Lower leg skin (tissue), 3 donors: ENCODE results near the gene ANAPC5.

ENCODE experiments used
- POLR2A ChIP-seq, 2 donors: fragments of 450-650 bp; IDR thresholded peaks; one replicate each; pipeline ENCODE4 v1.6.1; 2016 to 2017; ENCODE audit warnings: antibody characterized with exemption in 2 of 2, mild to moderate bottlenecking in 1 of 2, moderate library complexity in 1 of 2
- TF ChIP-seq, protein P1 (sequence below), 3 donors: fragments of 450-650 bp; IDR thresholded peaks; one replicate each; pipeline ENCODE4 v1.5.1; 2016; ENCODE audit warnings: antibody characterized with exemption in 3 of 3, mild to moderate bottlenecking in 3 of 3, moderate library complexity in 2 of 3

DNA sequence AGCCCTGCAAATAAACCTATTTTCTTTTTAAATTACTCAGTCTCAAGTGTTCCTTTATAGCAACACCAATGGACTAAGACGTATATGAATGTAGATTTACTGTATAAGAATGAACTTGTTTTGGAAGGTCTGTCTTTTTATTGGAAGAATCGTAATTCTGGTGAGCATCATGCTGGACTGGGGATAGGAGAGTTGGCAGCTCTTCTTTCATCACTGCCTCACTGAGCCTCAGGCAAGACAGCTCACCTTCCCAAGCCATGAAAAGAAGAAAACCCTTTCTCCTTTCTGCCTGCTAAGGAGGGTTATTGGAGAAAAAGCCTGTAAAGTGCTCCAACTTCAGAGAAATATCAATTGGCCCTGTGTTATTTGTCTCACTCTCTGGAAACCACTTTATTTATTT is 38.6 kb upstream of the ANAPC5 start:
- TF ChIP-seq, protein P1, sequence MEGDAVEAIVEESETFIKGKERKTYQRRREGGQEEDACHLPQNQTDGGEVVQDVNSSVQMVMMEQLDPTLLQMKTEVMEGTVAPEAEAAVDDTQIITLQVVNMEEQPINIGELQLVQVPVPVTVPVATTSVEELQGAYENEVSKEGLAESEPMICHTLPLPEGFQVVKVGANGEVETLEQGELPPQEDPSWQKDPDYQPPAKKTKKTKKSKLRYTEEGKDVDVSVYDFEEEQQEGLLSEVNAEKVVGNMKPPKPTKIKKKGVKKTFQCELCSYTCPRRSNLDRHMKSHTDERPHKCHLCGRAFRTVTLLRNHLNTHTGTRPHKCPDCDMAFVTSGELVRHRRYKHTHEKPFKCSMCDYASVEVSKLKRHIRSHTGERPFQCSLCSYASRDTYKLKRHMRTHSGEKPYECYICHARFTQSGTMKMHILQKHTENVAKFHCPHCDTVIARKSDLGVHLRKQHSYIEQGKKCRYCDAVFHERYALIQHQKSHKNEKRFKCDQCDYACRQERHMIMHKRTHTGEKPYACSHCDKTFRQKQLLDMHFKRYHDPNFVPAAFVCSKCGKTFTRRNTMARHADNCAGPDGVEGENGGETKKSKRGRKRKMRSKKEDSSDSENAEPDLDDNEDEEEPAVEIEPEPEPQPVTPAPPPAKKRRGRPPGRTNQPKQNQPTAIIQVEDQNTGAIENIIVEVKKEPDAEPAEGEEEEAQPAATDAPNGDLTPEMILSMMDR (IDR thresholded peaks at IDR 0.05), result no peak
- no peak for TF ChIP-seq POLR2A (IDR thresholded peaks at IDR 0.05)
